Stomach (tissue), 4 donors: ENCODE data around the gene TECPR2.

Experiments
- CTCF ChIP-seq, 7 experiments: fragments of 450-650 bp in 4 of 7; fragments of 200-600 bp in 3 of 7; sonication (generic) in 3 of 7; IDR thresholded peaks; one replicate each; pipeline ENCODE4 v1.5.1; 2016 to 2019; ENCODE audit warnings: antibody characterized with exemption in 7 of 7, control low read depth in 2 of 7, mild to moderate bottlenecking in 1 of 7
- EP300 ChIP-seq: sonication (generic); formaldehyde crosslinking; IDR thresholded peaks from one replicate; pipeline ENCODE4 v1.6.1; 2017; ENCODE audit warnings: antibody characterized with exemption

- no peak for TF ChIP-seq CTCF (IDR thresholded peaks at IDR 0.05)
- no peak for TF ChIP-seq EP300
Observed at GRCh38 chr14:102532204-102532658, 169.5 kb downstream of the TECPR2 start.
